GM20431 (cell line): Measurements from ENCODE around the gene SLC39A11.

ENCODE experiments used
- in situ Hi-C: fragments of 300-500 bp; cut with MseI, MboI; formaldehyde crosslinking; loops from one replicate; pipeline ENCODE4 v1.15.0; 2020; ENCODE audit warnings: low sequenced_read_pairs; ENCODE audit not compliant: unreplicated experiment

Gene SLC39A11

DNA sequence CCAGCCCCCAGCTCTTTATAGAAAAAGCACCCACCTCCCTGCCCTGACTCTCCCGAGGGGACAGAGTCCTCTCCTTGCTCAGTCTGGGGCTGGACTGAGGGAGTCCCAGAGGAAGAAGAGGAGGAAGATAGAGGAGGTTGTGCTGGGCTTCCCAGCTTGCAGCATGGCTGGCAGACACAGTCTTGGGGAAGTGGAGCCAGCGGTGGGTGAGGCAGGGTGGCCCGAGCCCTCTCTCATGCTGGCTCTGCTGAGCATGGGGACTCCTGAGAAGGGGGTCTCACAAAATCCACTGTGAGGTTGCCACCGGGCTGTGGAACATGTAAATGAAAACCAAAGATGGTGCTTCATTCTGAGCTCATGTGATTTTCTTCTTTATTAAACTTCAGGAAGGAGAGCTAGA, 398.5 kb downstream of the SLC39A11 start:
- in situ Hi-C loops, result no loop called here

DNA sequence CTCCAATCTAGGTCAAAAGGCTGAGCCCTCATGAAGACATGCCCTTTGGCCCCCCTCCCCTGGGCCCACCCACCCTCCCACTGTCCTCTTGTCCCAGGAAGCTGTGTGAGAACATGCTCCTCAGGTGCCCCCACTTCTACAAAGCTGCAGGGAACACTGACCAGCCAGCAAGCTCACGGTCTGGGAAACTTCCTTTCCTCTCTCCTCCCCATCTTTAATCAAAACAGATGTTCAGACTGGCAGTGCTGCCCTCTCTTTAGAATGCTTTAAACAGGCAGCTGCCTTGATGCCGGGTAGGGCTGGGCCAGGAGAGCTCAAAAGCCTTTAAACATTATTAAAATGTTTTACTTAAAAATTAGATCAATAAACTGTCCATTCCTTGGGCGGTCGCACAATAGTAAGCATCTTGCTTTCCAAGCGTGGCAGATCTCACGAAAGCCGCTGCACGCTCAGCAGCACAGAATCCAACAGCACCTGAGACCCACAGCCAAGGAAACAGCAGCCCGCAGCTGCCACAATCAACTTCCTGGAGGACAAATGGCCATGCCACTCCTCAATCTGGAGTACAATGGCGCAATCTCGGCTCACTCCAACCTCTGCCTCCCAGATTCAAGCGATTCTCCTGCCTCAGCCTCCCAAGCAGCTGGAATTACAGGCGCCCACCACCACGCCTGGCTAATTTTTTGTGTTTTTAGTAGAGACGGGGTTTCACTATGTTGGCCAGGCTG, 399.2 kb downstream of the SLC39A11 start:
- in situ Hi-C loops, result no loop called here

DNA sequence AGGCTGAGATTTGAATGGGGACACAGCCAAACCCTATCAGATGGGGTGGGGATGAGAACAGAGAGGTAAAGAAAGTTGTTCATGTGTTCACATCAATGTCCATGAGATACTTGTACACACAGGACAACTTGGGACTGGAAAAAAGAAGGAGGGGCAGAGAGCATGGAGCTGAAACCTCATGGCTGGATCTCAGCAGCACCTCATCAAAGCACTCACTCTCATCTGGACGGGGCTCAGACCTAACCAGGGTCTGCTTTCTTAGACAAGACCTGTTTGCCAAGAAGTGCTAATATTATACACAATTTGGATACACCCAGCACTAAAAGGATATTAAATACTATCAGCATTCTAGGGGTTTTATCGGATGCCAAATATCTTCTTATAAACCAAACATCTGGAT, 399.8 kb downstream of the SLC39A11 start:
- in situ Hi-C loops, result no loop called here

DNA sequence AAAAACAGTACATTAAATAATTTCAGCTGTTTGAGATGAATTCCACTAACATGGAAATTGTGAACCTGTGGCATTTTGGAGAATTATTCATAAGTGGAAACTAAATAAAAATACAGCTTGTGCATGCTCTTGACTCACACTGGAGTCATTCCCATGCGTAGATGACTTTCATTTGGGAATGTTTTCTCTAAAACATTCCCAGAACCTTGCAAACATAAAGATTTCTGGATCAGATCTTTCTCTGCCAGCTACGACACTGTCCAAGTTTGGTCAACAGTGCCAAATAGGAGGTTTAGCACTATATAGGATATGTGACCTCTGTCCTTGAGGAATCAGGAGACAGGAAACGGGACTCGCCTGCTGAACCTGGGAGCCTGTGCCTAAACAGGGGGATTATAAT, 400.9 kb downstream of the SLC39A11 start:
- in situ Hi-C loops, result no loop called here

DNA sequence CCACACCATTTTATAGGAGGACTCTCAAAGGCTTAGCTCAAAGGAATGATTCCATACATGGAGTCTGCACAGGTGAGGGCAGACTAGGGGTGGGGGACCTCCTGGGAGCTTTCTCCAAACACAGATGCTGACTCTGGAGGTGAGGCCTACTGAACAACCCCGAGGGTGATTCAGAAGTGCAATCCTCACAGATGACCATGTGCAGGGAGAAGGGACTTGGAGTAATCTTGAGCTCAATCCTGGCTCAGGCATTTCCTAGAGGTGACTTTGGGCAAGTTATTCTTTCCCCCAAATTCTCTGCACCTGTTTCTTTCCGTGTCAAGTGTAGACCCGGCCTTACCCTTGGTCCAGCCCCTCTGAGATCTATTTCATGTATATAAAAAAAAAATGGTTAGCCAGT, 401.5 kb downstream of the SLC39A11 start:
- in situ Hi-C loops, result no loop called here

DNA sequence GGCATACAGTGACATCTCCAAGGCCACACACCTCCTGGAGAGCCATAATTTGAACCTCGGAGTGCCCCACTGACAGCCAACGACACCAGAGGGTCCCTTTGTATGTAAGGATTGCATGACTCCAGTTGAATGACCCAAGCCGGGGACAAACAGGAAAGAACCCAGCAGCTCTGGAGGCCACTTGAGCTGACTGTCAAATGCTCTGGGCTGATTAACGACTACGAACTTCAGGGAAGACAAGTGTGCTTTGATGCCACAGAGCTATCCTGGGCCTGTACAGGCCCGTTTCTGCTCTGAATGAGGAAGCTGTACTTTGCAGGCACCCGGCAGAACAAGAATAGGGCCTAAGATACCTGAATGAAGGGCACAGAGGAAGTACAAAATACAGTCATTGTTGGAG, 404.6 kb downstream of the SLC39A11 start:
- in situ Hi-C loops, result no loop called here

DNA sequence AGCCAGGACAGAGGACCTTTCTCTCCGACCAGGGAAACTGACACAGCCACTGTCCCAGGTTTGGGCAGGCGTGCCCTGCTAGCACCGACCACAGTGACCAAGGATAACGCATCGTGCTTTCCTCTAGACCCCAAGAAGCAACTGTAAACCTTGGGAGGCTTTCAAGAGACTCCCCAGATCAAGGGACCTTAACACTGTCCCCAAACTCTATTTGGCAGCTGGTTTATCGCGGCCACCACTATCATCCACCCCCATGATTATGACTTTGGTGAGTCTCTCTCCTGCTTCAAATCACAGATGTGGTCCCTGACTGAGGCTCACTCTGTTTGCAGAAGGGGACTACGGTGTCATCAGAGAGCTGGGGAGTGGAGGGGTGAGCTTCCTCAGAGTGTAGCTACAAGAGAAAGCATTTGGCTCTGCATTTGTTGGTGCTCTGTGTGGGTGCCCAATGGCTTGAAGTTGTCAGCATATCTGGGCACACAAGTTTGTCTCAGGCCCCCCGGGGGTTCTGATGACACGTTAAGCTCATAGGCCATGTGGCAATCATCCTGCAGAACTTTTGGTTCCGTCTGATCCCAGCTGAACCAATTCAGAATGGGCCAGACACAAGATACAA, 408.0 kb downstream of the SLC39A11 start:
- in situ Hi-C loops, result no loop called here

DNA sequence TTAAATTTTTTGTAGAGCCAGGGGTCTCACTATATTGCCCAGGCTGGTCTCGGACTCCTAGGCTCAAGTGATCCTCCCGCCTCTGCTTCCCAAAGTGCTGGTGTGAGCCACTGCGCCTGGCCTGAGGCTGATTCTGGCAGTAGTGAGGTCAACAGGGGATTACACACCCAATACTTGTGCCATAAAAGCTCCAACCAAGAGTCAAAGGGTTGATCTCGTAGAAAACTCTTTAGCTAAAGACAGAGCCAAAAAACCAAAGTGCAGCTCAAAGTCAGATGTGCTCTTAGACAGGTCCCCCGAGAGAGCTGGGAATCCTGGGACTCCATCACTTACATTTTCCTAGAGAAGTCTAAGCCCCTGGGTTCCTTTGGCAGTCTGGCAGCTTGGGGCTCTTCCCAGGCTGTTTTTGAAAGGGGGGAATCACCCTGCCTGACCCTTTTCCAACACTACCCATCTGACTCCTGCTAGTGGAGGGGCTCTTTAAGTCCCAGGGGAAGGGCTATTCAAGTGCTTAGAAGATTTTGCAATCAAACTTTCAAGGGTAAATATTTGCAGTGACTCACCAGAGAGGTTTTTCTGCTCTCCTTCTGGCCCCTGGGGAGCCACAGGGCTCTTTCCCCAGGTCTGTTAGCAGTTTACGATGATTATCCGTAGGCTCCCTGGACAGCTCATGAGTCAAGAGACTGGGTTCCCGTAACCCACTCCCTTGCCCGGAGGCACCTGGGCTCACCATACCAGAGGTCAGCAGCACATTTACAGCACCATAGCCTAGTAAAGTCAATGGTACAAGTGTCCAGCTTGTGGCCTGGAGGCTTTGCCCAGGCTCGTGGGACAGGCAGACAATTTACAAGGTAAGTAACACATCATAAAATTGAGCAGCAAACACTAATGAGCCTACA, 408.7 kb downstream of the SLC39A11 start:
- in situ Hi-C loops, result no loop called here

DNA sequence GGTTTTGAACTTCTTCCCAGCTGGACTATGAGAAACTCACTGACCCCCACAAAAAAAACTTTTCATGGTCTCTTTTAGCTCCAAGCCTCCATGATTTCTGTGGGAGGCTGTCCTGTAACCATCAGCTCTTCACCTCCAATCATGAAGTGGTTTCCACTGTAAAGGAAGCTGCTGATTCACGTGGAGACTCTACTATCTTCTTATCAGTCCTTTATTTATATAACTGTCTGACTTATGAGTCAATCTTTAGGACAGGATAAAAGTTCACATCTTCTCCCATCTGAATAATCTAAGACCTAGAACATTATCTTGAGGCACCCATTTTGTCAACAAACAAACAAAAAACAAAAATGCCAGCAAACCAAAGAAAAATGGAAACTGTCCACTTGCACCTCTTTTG, 409.9 kb downstream of the SLC39A11 start:
- in situ Hi-C loops, result no loop called here

DNA sequence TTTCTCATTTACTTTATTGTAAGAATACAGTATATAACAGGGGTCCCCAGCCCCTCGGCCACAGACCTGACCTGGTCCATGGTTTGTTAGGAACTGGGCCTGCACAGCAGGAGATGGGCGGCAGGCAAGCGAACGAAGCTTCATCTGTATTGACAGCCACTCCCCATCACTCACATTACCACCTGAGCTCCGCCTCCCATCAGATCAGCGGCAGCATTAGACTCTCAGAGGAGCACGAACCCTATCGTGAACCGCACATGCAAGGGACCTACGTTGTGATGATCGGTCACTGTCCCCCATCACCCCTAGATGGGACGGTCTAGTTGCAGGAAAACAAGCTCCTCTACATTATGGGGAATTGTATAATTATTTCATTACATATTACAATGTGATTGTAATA, 410.6 kb downstream of the SLC39A11 start:
- in situ Hi-C loops, result no loop called here

DNA sequence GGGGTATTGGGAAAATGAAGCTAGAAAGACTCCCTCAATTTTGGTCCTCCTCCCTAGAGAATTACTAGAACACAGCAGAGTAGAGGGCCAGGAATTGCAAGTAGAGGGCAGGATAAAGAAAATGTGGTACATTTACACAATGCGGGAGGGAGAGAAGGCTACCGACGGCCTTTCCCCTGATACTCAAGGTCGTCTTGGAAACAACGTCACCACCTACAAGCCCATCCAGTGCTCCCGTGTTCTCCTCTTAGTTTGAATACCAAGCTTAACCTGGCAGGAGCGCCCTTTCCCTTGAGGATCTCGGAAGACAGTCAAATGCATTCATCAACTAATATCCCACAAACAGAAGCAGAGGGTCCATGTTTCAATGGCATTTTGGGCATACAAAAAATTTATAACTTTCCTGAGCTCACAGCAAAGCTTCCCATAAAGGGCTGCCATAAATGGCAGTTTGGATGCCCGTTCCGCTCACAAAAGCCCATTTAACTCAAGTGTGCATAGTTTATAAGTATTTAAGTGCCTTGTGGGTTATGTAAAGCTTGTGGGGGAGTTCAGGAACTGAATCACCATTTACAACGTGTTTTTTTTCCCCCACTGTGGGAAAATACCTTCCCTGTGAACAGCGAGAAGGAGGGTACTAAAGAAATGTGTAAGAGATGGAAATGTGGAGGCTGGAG, 414.6 kb downstream of the SLC39A11 start:
- in situ Hi-C loops, result no loop called here

DNA sequence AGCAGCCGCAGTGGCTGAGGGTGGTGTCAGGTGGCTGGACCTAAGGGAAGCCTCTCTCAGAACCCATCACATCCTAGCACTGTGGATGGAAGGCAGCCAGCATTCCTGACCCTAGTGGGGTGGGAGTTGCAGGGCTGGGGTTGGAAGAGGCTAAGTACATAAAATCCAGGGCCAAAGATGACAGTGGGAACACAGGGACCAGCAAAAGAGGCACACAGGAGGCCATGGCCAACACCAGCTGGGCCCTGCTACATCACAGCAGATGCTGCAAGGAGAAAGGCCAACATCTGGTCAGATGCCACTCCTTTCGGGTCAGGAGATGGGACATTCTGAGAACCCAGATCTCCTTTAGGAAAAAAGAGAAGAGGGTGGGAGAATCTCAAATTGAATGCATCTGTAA, 415.4 kb downstream of the SLC39A11 start:
- in situ Hi-C loops, result no loop called here

DNA sequence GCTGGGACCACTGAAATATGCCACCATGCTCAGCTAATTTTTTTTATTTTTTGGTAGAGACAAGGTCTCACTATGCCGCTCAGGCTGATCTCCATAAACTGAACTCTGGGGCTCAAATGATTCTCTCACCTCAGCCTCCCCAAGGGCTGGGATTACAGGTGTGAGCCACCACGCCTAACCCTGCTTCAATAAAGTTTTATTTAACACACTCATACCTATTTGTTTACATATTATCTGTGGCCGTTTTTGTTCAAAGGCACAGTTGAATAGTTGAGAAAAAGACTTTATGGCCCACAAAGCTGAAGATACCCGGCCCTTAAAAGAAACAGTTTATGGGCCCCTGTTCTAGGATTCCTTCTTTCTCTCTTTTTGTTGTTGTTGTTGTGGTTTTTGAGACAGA, 419.8 kb downstream of the SLC39A11 start:
- in situ Hi-C loops, result no loop called here

DNA sequence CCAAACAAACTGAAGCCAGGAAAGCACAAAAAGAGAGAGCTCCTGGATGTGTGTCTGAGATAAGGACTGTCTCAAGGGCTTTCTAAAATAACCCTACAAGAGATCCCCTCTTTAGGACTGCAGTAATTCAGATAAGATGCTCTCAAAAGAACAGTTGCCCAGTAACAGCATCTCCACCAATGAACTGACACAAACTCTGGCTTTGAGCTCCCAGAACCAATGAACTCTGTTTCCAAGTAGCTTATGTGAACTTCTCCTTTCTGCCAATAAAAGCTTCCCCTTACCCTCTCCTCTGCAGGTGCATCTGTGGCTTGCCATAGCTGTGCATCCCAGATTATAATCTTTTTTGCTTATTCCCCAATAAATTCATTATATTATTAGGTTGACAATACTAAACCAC, 421.5 kb downstream of the SLC39A11 start:
- in situ Hi-C loops, result no loop called here

DNA sequence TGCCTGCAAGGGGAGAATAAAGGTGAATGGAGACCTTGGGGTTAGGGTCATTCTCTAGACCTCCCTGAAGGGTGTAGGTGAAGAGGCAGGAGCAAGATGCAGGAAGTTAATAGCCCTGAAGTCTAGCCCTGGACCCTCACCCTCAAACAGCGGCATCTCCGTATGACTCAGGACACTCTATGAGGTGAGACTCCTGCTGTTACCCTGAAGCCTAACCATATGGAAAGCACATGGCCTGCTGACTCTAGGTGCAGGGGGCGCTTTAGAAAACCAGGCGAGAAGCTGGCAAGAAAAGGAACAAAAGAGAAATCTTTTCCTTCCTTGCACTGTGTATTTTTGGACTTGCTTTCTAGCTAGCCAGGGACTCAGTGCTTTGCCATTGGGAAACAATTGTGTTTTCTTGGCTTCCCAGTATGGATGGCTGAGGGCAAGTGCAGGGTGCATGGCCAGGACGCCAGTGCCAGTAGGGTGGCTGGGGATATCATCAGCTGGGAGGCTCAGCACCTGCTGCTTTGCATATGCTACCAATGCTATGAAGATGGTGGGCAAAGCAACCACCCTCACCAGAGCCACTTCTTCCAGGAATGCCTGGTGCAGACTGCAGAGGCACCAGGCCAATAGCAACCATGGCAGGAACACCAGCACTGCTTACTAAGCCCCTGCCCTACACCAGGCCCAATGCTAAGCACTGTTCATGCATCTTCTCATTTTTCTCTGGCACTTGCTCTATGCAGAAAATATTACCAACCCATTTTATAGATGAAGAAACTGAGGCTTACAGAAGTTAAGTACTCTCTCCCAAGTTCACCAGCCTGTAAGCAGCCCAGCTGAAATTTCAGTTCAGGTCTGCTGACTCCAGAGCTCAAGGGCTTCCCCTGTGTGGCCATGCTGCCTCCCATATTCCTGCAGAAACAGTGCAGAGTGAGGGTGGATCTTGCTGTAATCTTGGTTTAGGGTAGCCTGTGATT, 425.1 kb downstream of the SLC39A11 start:
- in situ Hi-C loops, result no loop called here

DNA sequence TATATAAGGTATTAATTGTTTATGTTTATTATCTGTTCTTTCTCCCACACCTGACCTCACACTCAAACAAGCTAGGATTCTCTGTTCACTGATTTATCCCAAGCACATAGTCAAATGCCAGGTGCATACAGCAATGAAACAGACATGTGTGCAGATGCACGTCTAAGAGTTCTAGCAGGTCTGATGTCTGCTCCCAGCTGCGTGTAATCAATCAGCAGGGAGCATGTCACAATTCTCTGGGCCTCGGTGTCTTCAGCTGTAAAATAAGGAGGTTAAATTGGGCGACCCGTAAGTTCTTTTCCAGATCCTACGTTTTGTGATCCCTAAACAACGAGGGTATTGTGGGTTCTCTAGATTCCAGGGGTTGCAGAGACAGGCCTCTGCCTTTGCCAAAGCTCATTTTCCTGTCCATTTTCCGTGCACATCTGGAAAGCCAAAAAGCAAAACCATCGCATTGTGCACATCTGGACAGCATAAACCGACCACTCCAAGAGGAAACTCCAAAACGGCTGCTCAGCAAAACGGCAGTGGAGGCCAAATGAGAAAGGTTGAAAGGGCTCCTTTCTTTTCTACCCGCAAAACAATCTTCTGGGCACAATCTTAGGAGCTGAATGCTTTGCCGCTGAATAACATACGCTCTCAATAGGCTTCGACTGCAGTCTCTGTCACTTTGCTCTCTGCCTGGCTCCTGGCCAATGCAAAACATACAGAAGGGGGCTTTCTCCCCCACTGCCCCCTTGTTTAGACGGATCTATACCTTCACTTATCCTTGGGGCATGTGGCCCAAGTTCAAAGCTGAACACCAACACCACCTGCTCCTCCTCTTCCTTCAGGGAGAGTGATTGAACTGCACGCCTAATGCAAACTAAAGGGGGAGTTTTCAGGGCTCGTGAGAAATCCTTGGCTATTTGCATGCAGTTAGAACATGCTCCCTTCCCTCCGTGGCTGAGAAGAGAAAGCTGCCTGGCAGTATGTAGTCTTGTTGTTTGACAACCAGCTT, 426.3 kb downstream of the SLC39A11 start:
- in situ Hi-C loops, result no loop called here

DNA sequence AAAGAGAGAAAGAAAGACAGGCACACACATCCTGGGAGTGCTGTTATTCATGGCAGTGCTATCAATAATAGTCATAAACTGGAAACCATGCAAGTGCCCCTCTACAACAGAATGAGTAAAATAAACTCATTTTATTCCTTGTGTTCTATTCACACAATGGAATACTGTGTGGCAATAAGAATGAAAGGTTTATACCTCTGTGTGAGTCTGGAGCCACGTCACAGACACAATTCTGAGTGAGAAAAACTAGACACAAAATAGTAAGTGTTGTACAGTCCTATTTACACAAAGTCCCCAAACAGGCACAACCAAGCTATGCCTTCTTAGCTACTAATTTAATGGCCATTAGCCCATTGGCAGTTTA, 429.7 kb downstream of the SLC39A11 start:
- in situ Hi-C loops, result no loop called here
